HUES48 (cell line): ENCODE data around the gene PDPR.
"Not testable (repeated sequence)": the region's sequence is repeated elsewhere in the genome, so short reads cannot be mapped to it uniquely, and the experiment has no call there.

Experiments used
- H3K27ac ChIP-seq: one replicate; pipeline ENCODE4 v1.7.0; 2013; ENCODE audit warnings: low read depth, low read length, inconsistent platforms
- H3K27me3 ChIP-seq: 2 replicates; pipeline ENCODE4 v1.6.1; 2013; ENCODE audit warnings: mild to moderate bottlenecking, low read length; ENCODE audit not compliant: control insufficient read depth, insufficient read depth
- H3K36me3 ChIP-seq: 2 replicates; pipeline ENCODE4 v1.6.1; 2013; ENCODE audit warnings: low read length; ENCODE audit not compliant: control insufficient read depth, insufficient read depth
- H3K4me1 ChIP-seq: 2 replicates; pipeline ENCODE4 v1.6.1; 2013; ENCODE audit warnings: mild to moderate bottlenecking, low read length; ENCODE audit not compliant: control insufficient read depth, insufficient read depth
- H3K4me3 ChIP-seq: 2 replicates; pipeline ENCODE4 v1.5.1; 2013; ENCODE audit warnings: mild to moderate bottlenecking, low read depth, low read length
- H3K9ac ChIP-seq: 2 replicates; pipeline ENCODE4 v1.6.1; 2013; ENCODE audit warnings: mild to moderate bottlenecking, low read depth, low read length, moderate library complexity
- H3K9me3 ChIP-seq: 2 replicates; pipeline ENCODE4 v1.6.1; 2013; ENCODE audit warnings: low read length; ENCODE audit not compliant: control insufficient read depth, insufficient read depth

The PDPR gene

GRCh38 chr16:70166688-70167087 is 52.6 kb downstream of the PDPR start:
- not testable (repeated sequence) for H3K27ac ChIP-seq, H3K9ac ChIP-seq, H3K9me3 ChIP-seq, H3K27me3 ChIP-seq, H3K4me1 ChIP-seq, H3K4me3 ChIP-seq
- H3K36me3 ChIP-seq, result peaks cover 10% of the 10 kb centered on the region

- H3K9me3 ChIP-seq, H3K4me1 ChIP-seq: not testable (repeated sequence)
Measured at GRCh38 chr16:70173212-70173837, 59.2 kb downstream of the PDPR start, which contains the start of gene CLEC18C. Gene CLEC18C, plus strand, starts transcription at chr16:70173787. Its CDS starts 492 bp downstream, at chr16:70174279.

GRCh38 chr16:70173916-70174315 is 59.8 kb downstream of the PDPR start:
- not testable (repeated sequence) for H3K27ac ChIP-seq, H3K9ac ChIP-seq, H3K36me3 ChIP-seq, H3K4me1 ChIP-seq, H3K27me3 ChIP-seq, H3K9me3 ChIP-seq, H3K4me3 ChIP-seq

More at GRCh38 chr16:70173212-70173837, 59.2 kb downstream of the PDPR start, which contains the start of gene CLEC18C:
- not testable (repeated sequence) for H3K27ac ChIP-seq, H3K27me3 ChIP-seq, H3K9ac ChIP-seq, H3K4me3 ChIP-seq, H3K36me3 ChIP-seq

GRCh38 chr16:70174387-70174932 is 60.3 kb downstream of the PDPR start:
- H3K4me3 ChIP-seq, H3K9ac ChIP-seq, H3K9me3 ChIP-seq, H3K4me1 ChIP-seq, H3K27me3 ChIP-seq, H3K27ac ChIP-seq, H3K36me3 ChIP-seq: not testable (repeated sequence)

GRCh38 chr16:70187858-70188607 is 73.9 kb downstream of the PDPR start:
- H3K9me3 ChIP-seq, H3K27ac ChIP-seq, H3K4me1 ChIP-seq, H3K9ac ChIP-seq, H3K36me3 ChIP-seq, H3K27me3 ChIP-seq, H3K4me3 ChIP-seq: not testable (repeated sequence)

GRCh38 chr16:70188608-70188915 is 74.4 kb downstream of the PDPR start:
- not testable (repeated sequence) for H3K27me3 ChIP-seq, H3K9me3 ChIP-seq, H3K36me3 ChIP-seq, H3K27ac ChIP-seq, H3K4me1 ChIP-seq, H3K4me3 ChIP-seq, H3K9ac ChIP-seq

- H3K36me3 ChIP-seq, H3K9ac ChIP-seq, H3K4me3 ChIP-seq, H3K9me3 ChIP-seq, H3K27ac ChIP-seq, H3K27me3 ChIP-seq, H3K4me1 ChIP-seq: not testable (repeated sequence)
Measured at GRCh38 chr16:70190574-70190973, 76.4 kb downstream of the PDPR start.

GRCh38 chr16:70196683-70197300 is 82.7 kb downstream of the PDPR start:
- H3K27ac ChIP-seq, H3K9me3 ChIP-seq, H3K9ac ChIP-seq, H3K36me3 ChIP-seq, H3K4me1 ChIP-seq, H3K4me3 ChIP-seq, H3K27me3 ChIP-seq: not testable (repeated sequence)

GRCh38 chr16:70197611-70198010 is 83.5 kb downstream of the PDPR start:
- H3K9me3 ChIP-seq, H3K4me1 ChIP-seq, H3K4me3 ChIP-seq, H3K36me3 ChIP-seq, H3K27me3 ChIP-seq, H3K27ac ChIP-seq, H3K9ac ChIP-seq: not testable (repeated sequence)

- not testable (repeated sequence) for H3K36me3 ChIP-seq, H3K27ac ChIP-seq, H3K9ac ChIP-seq
Measured at GRCh38 chr16:70198230-70198629, 84.1 kb downstream of the PDPR start.

GRCh38 chr16:70198666-70199065 is 84.5 kb downstream of the PDPR start:
- not testable (repeated sequence) for H3K9me3 ChIP-seq, H3K36me3 ChIP-seq, H3K27me3 ChIP-seq, H3K4me3 ChIP-seq, H3K27ac ChIP-seq, H3K4me1 ChIP-seq, H3K9ac ChIP-seq

More at GRCh38 chr16:70198230-70198629, 84.1 kb downstream of the PDPR start:
- not testable (repeated sequence) for H3K4me1 ChIP-seq, H3K4me3 ChIP-seq, H3K9me3 ChIP-seq, H3K27me3 ChIP-seq
